Heart right ventricle (tissue), 16 donors: ENCODE results near the gene GSN. TPM values are rescaled to one million over a fixed set of nuclear protein-coding genes. Genes with fewer than 3 reads are reported as not detected.

Experiments
- ATAC-seq, 8 donors: fragments of 200-7000 bp; cut with Tn5 transposase; one replicate each; pipeline ENCODE4 v1.9.1; 2020; ENCODE audit warnings: mild to moderate bottlenecking in 8 of 8, moderate library complexity in 8 of 8, moderate number of reproducible peaks in 1 of 8
- DNase-seq, 2 donors: peaks; one replicate each; pipeline ENCODE4 v3.0.0-alpha.2; 2020
- H3K27ac ChIP-seq, 10 donors: fragments of 200-600 bp; sonication (generic) in 2 of 10; one replicate each; pipeline versions ENCODE4 v1.5.0 to v1.8.0; 2020 to 2022; ENCODE audit warnings: mild to moderate bottlenecking in 3 of 10
- H3K27me3 ChIP-seq, 7 donors: fragments of 200-600 bp; one replicate each; pipeline ENCODE4 v1.8.0; 2021 to 2022; ENCODE audit warnings: mild to moderate bottlenecking in 2 of 7
- H3K36me3 ChIP-seq, 9 donors: fragments of 200-600 bp; sonication (generic) in 1 of 9; one replicate each; pipeline versions ENCODE4 v1.5.0 to v1.8.0; 2020 to 2022; ENCODE audit warnings: mild to moderate bottlenecking in 2 of 9
- H3K4me1 ChIP-seq, 9 donors: fragments of 200-600 bp; sonication (generic) in 1 of 9; one replicate each; pipeline versions ENCODE4 v1.5.0 to v1.8.0; 2020 to 2022; ENCODE audit warnings: mild to moderate bottlenecking in 4 of 9
- H3K4me3 ChIP-seq, 10 donors: fragments of 200-600 bp; sonication (generic) in 2 of 10; one replicate each; pipeline versions ENCODE4 v1.5.0 to v1.8.0; 2020 to 2022; ENCODE audit warnings: mild to moderate bottlenecking in 7 of 10, moderate library complexity in 2 of 10
- H3K9me3 ChIP-seq, 11 donors: fragments of 200-600 bp in 10 of 11; sonication (generic) in 2 of 11; one replicate each; pipeline versions ENCODE4 v1.5.0 to v1.8.0; 2013 to 2022; ENCODE audit warnings: mild to moderate bottlenecking in 2 of 11, control low read depth in 1 of 11, moderate library complexity in 1 of 11
- CTCF ChIP-seq, 9 donors: fragments of 200-600 bp; sonication (generic) in 2 of 9; IDR thresholded peaks; one replicate each; pipeline versions ENCODE4 v1.5.0 to v1.8.0; 2021 to 2022; ENCODE audit warnings: antibody characterized with exemption in 9 of 9, mild to moderate bottlenecking in 5 of 9, moderate library complexity in 1 of 9
- WGBS, 2 donors: extraction: QIAGEN DNeasy Blood & Tissue Kit; methylation state at CpG; one replicate each; pipeline ENCODE4 v1.1.7; 2013; ENCODE audit warnings: inconsistent platforms in 1 of 2; 5-methylcytosine and 5-hydroxymethylcytosine counted together
- intact Hi-C, 10 donors: fragments of 100-400 bp; cut with DNase I; formaldehyde crosslinking; loops; one replicate each; pipeline versions ENCODE4 v1.11.1 to v1.14.2; 2022
- polyA plus RNA-seq, 2 donors: library from polyadenylated mRNA; stranded (reverse); fragments of 200-250 nt; gene quantifications; one replicate each; pipeline ENCODE4 v1.2.3, GENCODE V29; 2013
- total RNA-seq, 10 donors: library from RNA; stranded (reverse); fragmentation: NEBNext Ultra II Directional in 3 of 10; extraction: Animal tissue kit (Norgen Biotek cat#: 25700) in 3 of 10; gene quantifications; one replicate each; pipeline versions ENCODE4 v1.2.1 to v1.2.4, GENCODE V29; 2021 to 2023
- donor health status: Arrhythmogenic right ventricular cardiomyopathy.
- donor health status: ischemic (EF 13 %, LVEDD 7.1; RV severe dilation, severe dysfunction).
- donor health status: healthy with polysubstance abuse.
- donor health status: DM: no; HTN: yes; CAD: no.
- donor health status: DM: no; HTN: no; CAD: no.
- donor health status: ischemic (EF 25% LVEDD 6.9; RV normal size, moderate dysfunction).
- donor health status: ischemic (EF 25% LVEDD 5.7; RV mildly dilated, moderate dysfunction).
- donor health status: healthy.
- donor health status: DM: yes; HTN: yes; CAD: no.
- donor health status: Ischemic cardiomyopathy.
- donor health status: ischemic (EF 35%, LVEDD 5.7; RV mildly dilated, moderate dysfunction).
- donor health status: nonischemic (EF 11% LVEDD 7.7; RV severe dilation, severe dysfunction).
- donor health status: DM: yes; HTN: yes; CAD: no.
- donor health status: PGD.
- donor health status: ischemic (EF 29% LVEDD 5.4; RV normal size, mild dysfunction).
- donor health status: nonischemic (EF 23%, LVEDD 6.1; RV moderate dilation, normal function).

GSN gene
- total and polyA plus RNA-seq, 12 donors: 360 to 861 (median 668) TPM

GRCh38 chr9:121305269-121305994 lies 37.5 kb downstream of the GSN start:
- ATAC-seq (peak; percentile 36 to 77 (median 67)), DNase-seq (peak; percentile 75 to 80)
- Histone ChIP-seq H3K9me3 (no peaks in the 10 kb centered on the region), H3K36me3 (peaks cover 0 to 97% (median 75%) of the 10 kb centered on the region in 9 donors), H3K27me3 (no peaks in the 10 kb centered on the region), H3K4me1 (peaks cover 19 to 99% (median 54%) of the 10 kb centered on the region in 9 donors), H3K27ac (peak overlapping the region in 9 of 10 donors; percentile 44 to 100 (median 68)), H3K4me3 (peak overlapping the region in 7 of 10 donors; percentile 1 to 81 (median 75))
- 49 to 67% methylated on average over 13 of the region's 13 CpGs for WGBS, 2 donors
- TF ChIP-seq CTCF (IDR thresholded peaks at IDR 0.05): no peak
- intact Hi-C loops: loop anchor here in 1 of 10 donors (5.0 kb wide), 1 partner anchor 83 kb away; no protein-coding TSS in a partner anchor

GRCh38 chr9:121307976-121308375 lies 40.0 kb downstream of the GSN start:
- peaks cover 7 to 100% (median 88%) of the 10 kb centered on the region in 9 donors for H3K36me3 ChIP-seq
- DNase-seq: no peak
- H3K4me3 ChIP-seq: no peak overlapping the region
- H3K27me3 ChIP-seq: no peaks in the 10 kb centered on the region
- peak overlapping the region in 2 of 10 donors; percentile 35 to 99 for H3K27ac ChIP-seq
- intact Hi-C loops: loop anchor here in 1 of 10 donors (5.0 kb wide), 1 partner anchor 86 kb away; no protein-coding TSS in a partner anchor
- peaks cover 13 to 95% (median 36%) of the 10 kb centered on the region in 9 donors for H3K4me1 ChIP-seq
- no peaks in the 10 kb centered on the region for H3K9me3 ChIP-seq
- 71 to 75% methylated on average over 2 of the region's 2 CpGs for WGBS, 2 donors
- peak in 1 of 8 donors; percentile 3 for ATAC-seq
- TF ChIP-seq CTCF (IDR thresholded peaks at IDR 0.05): no peak

GRCh38 chr9:121308765-121309164 lies 40.8 kb downstream of the GSN start:
- intact Hi-C loops: loop anchor here in 1 of 10 donors (5.0 kb wide), 1 partner anchor 86 kb away; no protein-coding TSS in a partner anchor
- no peak for TF ChIP-seq CTCF (IDR thresholded peaks at IDR 0.05)
- Histone ChIP-seq H3K9me3 (no peaks in the 10 kb centered on the region), H3K36me3 (peaks cover 7 to 100% (median 88%) of the 10 kb centered on the region in 9 donors), H3K4me1 (peaks cover 8 to 93% (median 32%) of the 10 kb centered on the region in 9 donors), H3K4me3 (no peak overlapping the region), H3K27ac (peak overlapping the region in 3 of 10 donors; percentile 2 to 99 (median 11)), H3K27me3 (no peaks in the 10 kb centered on the region)
- DNase-seq (no peak), ATAC-seq (peak in 2 of 8 donors; percentile 8 to 10)
- WGBS, 2 donors: 80 to 85% methylated on average over 13 of the region's 13 CpGs

- WGBS, 2 donors: 88 to 92% methylated on average over 6 of the region's 6 CpGs
- intact Hi-C loops: loop anchor here in 1 of 10 donors (5.0 kb wide), 1 partner anchor 87 kb away; no protein-coding TSS in a partner anchor
- DNase-seq (no peak), ATAC-seq (peak in 2 of 8 donors; percentile 1 to 5)
- H3K27ac ChIP-seq: peak overlapping the region in 3 of 10 donors; percentile 2 to 17 (median 14)
- no peak for TF ChIP-seq CTCF (IDR thresholded peaks at IDR 0.05)
- H3K27me3 ChIP-seq: no peaks in the 10 kb centered on the region
- H3K9me3 ChIP-seq: no peaks in the 10 kb centered on the region
- H3K36me3 ChIP-seq: peaks cover 10 to 100% (median 88%) of the 10 kb centered on the region in 9 donors
- peaks cover 8 to 93% (median 28%) of the 10 kb centered on the region in 9 donors for H3K4me1 ChIP-seq
- H3K4me3 ChIP-seq: no peak overlapping the region
Measured at GRCh38 chr9:121309171-121309570, 41.2 kb downstream of the GSN start.
